ENCODE data around the gene RNF121.
A peak's percentile ranks its signal among the peaks of the same experiment; 100 is the strongest.

Gene RNF121

DNA sequence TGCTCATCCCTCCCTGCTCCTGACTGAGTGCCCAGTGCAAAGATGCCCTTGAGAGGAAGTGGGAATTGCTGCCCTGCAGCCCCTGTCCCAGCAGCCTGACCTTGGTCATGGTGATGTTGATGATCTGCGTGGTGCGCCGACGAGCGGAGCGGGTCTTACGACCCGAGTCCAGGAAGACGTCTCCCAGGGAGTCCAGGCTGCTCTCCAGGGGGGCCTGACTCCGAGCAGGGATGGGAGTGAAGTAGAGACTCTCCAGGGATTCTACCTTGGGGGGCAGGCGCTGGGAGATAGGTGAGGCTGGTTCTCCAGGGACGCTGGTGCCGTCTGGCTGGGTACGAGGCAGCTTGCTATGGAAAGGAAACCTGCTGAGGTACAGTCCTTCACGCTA is 78.2 kb downstream of the RNF121 start:
- no peak for DNase-seq

DNA sequence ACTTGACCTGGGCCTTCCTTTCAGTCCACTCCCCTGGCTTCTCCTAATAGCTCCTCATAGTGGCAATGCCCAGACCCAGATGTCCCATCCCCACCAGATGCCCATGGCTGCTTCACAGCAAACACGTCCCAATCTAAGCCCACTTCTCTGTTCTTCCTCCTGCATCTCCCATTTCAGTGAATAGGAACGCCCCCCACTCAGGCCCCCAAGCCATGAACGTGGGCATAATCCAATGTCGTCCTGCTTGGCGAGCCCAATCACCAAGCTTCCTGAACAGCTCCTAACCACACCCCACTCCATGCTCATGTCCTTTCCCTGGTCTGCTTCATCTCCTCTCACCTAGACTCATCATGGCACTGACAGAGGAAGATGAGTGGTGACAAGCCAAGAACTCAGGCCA is 78.7 kb downstream of the RNF121 start:
- DNase-seq, result no peak

DNA sequence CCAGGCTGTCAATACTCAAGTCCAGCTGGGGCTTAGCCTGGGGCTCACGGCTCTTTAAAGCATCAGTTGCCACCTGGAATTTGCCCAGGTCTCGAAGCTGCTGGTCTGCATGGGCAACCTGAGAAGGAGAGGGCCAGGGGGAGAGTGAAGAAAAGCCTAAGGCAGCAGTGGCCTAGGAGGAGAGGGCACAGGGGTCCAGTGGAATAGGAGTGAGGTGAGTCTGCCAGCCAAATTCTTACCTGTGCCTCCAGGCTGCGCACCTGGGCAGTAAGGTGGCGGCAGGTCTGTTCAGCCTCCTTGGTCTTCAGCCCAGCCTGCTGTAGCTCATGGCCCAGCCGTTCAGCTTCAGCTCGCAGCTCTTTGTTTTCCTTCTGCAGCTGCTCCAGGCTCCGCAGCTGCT is 79.9 kb downstream of the RNF121 start:
- no peak for DNase-seq

GRCh38 chr11:72009156-72009555 is 80.3 kb downstream of the RNF121 start:
- DNase-seq, result no peak

GRCh38 chr11:72010529-72011233 is 81.8 kb downstream of the RNF121 start:
- peak; percentile 46 for DNase-seq

- DNase-seq, result peak; percentile 22
Measured at GRCh38 chr11:72012091-72012630, 83.3 kb downstream of the RNF121 start.

- peak; percentile 45 for DNase-seq
Measured at GRCh38 chr11:72012897-72013721, 84.3 kb downstream of the RNF121 start.

GRCh38 chr11:72013765-72014711 is 85.2 kb downstream of the RNF121 start:
- DNase-seq, result peak; percentile 42

- peak; percentile 40 for DNase-seq
Measured at GRCh38 chr11:72014761-72015320, 86.0 kb downstream of the RNF121 start.

- DNase-seq, result peak; percentile 39
Measured at GRCh38 chr11:72015511-72016061, 86.7 kb downstream of the RNF121 start.

DNA sequence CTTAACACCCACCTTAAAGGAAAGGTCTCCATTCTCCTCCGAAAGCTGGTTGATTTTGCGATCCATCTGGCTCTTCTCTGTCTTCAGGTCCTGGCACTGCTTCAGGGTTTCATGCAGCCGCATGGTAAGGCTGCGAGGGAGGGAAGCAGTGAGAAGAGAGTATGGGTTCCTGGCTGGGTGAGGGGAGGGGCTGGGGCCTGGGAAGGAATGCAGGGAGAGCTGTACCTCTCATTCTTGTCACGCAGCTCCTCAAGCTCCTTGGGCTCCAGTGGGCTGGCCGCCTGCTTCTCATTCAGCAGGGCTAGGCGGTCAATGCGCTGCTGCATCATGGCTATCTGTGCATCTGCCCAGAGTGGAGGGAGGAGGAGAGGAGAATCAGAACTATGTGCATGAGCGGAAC is 89.3 kb downstream of the RNF121 start:
- no peak for DNase-seq

GRCh38 chr11:72023335-72023734 is 94.5 kb downstream of the RNF121 start:
- no peak for DNase-seq

DNA sequence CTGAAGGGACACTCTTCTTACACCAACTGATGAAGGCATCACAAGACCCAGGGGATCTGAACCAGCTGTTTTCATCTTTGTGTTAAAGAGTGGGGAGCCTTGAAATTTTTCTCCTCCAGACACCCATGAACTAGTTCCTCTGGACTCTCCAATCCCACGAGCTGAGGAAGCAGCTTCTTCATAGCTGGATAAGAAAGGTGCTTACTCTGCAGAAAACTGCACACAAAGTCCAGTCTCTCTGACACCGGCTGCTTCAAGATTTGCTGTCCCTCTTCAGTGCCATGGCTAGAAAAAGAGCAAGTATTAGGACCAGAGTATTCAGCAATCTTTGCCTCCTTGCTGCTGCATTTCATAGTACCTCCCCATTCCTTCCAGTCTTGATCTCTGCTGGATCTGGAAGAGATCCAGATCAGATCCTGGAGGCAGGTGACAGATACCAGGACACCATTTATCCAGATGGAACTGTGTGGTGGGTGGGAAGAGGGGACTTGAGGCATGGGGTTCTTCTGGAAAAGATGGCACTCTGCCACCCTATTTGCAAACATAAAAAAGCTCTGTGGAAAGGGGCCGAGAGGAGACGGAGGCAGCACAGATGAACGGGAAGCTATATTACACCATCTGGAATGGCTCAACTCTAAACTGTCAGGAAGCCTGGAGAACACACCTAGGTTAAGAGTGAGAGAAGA is 95.4 kb downstream of the RNF121 start:
- DNase-seq, result no peak

- DNase-seq, result no peak
Measured at GRCh38 chr11:72026090-72026489, 97.2 kb downstream of the RNF121 start.

DNA sequence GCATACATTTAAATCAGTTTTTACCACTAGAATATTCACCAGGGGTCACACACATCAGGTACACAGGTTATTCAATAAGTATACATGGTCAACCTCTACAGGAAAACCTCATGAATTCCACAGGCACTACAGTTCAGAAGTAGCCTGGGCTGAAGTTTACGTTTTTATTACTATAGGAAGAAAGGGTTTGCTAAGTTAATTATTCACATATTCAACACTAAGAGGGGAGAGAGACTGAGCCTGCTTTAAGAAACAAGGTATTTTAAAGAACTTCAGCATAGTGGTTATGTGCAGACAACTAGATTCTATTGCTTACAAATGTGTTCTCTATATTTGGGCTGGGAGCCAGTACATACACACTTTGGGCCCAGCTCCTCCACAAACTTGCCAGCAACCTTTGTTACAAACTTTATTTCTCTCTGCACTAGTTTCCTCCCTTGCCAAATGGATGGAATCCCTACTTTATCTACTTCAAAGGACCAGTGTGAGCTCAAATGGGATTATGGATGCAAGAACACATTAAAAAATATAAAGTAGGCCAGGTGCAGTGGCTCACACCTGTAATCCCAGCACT is 101.7 kb downstream of the RNF121 start:
- no peak for DNase-seq

DNA sequence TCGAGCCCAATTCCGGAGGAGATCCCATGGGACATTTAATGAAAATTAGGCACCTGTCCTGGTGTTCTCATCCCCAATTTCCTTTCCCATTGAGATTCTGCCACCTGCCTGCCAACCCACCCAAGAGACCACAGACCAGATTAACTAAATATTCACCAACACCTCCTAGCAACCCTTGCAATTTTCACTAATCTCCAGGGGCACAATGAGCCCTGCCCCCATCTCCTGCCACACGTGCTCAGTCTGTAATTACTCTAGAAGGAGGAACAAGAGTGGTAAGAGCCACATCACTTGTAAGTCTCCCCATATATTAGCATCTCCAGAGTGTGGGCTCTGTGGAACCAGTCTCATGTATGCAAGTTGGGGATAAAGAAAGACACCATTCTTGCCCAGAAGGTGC is 107.8 kb downstream of the RNF121 start:
- DNase-seq, result peak; percentile 30

DNA sequence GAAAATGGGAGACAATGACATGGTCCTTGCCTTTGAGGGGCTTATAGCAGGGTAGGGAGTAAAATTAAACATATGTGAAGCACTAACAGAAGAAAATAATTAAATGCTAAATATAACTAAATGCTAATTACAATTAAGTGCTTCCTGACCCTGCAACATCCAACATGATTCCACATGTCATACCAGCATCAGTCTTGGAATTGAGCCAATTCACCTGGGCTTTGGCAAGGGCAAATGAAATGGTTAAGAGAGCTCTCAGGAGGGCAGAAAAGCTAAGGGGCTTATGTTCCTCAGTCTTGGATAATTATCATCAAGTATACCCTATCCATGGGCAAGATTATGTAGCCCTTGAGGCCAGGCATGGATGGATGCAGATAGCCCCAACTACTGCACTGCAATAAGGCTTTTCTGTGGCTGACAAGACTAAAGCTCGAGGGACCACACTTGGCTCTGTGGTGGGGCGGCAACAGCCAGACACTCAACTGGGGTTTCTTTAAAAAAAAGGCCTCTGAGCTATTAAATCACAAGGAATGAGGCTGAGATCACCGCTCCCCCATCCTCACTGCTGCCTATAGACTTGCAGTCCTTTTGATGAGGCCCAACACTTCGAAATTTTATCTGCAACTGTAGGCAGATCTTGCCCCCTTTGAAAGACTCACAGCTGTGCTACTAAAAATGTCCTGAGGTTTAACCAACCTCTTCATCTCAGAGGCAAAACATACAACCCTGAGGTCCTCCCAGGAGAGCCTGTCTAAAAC is 108.9 kb downstream of the RNF121 start:
- peak; percentile 49 for DNase-seq

GRCh38 chr11:72038491-72038890 is 109.6 kb downstream of the RNF121 start:
- DNase-seq, result peak; percentile 46

DNA sequence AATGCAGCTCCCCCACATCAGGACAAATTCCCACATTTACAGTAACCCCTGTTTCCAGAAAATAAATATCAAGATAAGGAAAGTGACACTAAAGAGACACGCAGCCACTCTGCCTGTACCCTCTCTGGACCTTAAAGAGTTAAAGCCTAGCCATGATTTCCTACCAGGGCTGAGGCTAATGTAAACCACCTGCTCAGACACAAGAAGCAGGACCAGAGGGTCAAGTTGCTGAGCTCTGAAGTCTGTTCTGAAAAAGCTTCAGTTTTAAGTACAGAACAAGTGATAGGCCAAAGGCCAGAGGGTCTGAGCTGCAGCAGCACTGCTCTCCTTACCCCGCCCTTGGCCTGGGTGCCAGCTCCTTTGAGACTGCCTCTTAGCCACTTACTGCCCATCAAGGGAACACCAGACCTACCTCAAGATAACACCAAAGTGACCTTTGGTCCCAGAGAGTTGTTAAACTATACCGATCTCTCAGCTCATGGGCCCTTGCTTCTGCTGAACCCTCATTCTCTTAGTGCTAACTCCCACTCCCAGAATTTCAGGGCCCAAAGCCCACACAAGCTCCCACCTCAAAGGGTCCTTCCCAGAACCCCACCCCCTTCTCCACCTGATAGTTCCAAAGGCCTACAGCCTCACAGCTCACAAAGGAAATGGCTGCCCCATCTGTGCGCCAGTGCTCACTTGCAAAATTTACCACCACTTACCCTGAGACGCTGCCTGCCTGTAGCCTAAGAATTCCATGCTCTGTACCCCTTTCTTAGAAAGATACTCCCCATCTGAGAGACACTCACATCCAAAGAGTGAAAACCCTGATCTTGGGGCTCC is 110.4 kb downstream of the RNF121 start:
- peak; percentile 57 for DNase-seq

All from activated CD8-positive, alpha-beta memory T cell treated with anti-CD3 and anti-CD28 coated beads, Interleukin-2, amount 50 U/mL, for 48 hours (primary cell).